Loucy (cell line): ENCODE measurements around the gene FAM185A.
A peak's percentile ranks its signal among the peaks of the same experiment; 100 is the strongest.
"Not testable (repeated sequence)": the region's sequence is repeated elsewhere in the genome, so short reads cannot be mapped to it uniquely, and the experiment has no call there.

Experiments
- H2AFZ ChIP-seq: fragments of 200-600 bp; sonication (generic); 2 replicates; pipeline ENCODE4 v1.6.0; 2016; ENCODE audit warnings: antibody characterized with exemption, mild to moderate bottlenecking, low read length, moderate library complexity
- H3F3A ChIP-seq: fragments of 200-600 bp; 2 replicates; pipeline ENCODE4 v1.6.0; 2016; ENCODE audit warnings: antibody characterized with exemption, low read depth, mild to moderate bottlenecking
- H3K27me3 ChIP-seq: fragments of 200-600 bp; sonication (generic); 2 replicates; pipeline ENCODE4 v1.6.1; 2014; ENCODE audit warnings: low read length, mild to moderate bottlenecking; ENCODE audit not compliant: insufficient read depth, poor library complexity, severe bottlenecking
- H3K36me3 ChIP-seq: fragments of 200-600 bp; sonication (generic); 2 replicates; pipeline ENCODE4 v1.6.1; 2016; ENCODE audit warnings: low read length; ENCODE audit not compliant: insufficient read depth
- H3K4me1 ChIP-seq: fragments of 200-600 bp; sonication (generic); 2 replicates; pipeline ENCODE4 v1.5.1; 2014; ENCODE audit warnings: low read length, mild to moderate bottlenecking; ENCODE audit not compliant: insufficient read depth, poor library complexity, severe bottlenecking
- H3K4me2 ChIP-seq: fragments of 200-600 bp; sonication (generic); 2 replicates; pipeline ENCODE4 v1.6.0; 2014; ENCODE audit warnings: antibody characterized with exemption, low read length, low read depth, mild to moderate bottlenecking; ENCODE audit not compliant: poor library complexity, severe bottlenecking
- H3K4me3 ChIP-seq: fragments of 200-600 bp; sonication (generic); 2 replicates; pipeline ENCODE4 v1.5.1; 2014; ENCODE audit warnings: low read length, mild to moderate bottlenecking, mixed read lengths; ENCODE audit not compliant: poor library complexity, severe bottlenecking
- H3K79me2 ChIP-seq: fragments of 200-600 bp; sonication (generic); 2 replicates; pipeline ENCODE4 v1.6.1; 2014; ENCODE audit warnings: low read length; ENCODE audit not compliant: insufficient read depth
- H3K9ac ChIP-seq: fragments of 200-600 bp; sonication (generic); 2 replicates; pipeline ENCODE4 v1.6.0; 2014; ENCODE audit warnings: mild to moderate bottlenecking, low read depth, low read length, moderate library complexity; ENCODE audit not compliant: poor library complexity, severe bottlenecking
- H3K9me2 ChIP-seq: fragments of 200-600 bp; sonication (generic); replicated peaks from 2 replicates; pipeline ENCODE4 v1.6.1; 2016; ENCODE audit warnings: low read depth, low read length, mixed read lengths
- H3K9me3 ChIP-seq: fragments of 200-600 bp; sonication (generic); 2 replicates; pipeline ENCODE4 v1.6.1; 2014; ENCODE audit warnings: mild to moderate bottlenecking, antibody characterized with exemption, low read length, low read depth; ENCODE audit not compliant: insufficient read depth
- H4K20me1 ChIP-seq: fragments of 200-600 bp; sonication (generic); 2 replicates; pipeline ENCODE4 v1.6.0; 2014; ENCODE audit warnings: antibody characterized with exemption, low read length, mild to moderate bottlenecking; ENCODE audit not compliant: insufficient read depth, poor library complexity, severe bottlenecking
- TF ChIP-seq, protein P1 (sequence below): fragments of 200-600 bp; sonication (generic); conservative IDR thresholded peaks from 2 replicates; pipeline ENCODE4 v1.5.1; 2014; ENCODE audit warnings: mild to moderate bottlenecking, antibody characterized with exemption, low read length

Gene FAM185A

DNA sequence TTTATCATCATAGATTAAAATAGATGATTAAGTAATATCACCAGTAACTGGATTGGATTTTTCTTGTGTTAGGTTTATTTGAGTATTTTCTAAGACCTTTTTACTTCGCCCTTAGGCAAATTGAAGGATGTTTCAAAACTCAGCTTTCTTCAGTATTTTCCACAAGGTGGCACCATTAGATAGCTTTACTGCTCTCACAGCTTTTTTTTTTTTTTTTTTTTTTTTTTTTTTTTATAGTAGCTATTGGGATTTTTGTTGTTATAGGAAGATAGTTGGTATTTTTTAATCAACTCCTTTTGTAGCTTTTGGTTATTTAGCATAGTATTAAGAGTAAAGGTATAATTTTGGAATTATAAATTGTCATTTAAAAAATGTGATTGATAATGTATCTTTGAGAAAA lies 9.4 kb downstream of the FAM185A start:
- H3K9ac ChIP-seq, H4K20me1 ChIP-seq, H3K4me2 ChIP-seq, H3F3A ChIP-seq, H3K4me3 ChIP-seq, H3K79me2 ChIP-seq, H3K9me2 ChIP-seq, H3K36me3 ChIP-seq, H2AFZ ChIP-seq, H3K27me3 ChIP-seq, H3K9me3 ChIP-seq, H3K4me1 ChIP-seq: not testable (repeated sequence)
- TF ChIP-seq, protein P1, sequence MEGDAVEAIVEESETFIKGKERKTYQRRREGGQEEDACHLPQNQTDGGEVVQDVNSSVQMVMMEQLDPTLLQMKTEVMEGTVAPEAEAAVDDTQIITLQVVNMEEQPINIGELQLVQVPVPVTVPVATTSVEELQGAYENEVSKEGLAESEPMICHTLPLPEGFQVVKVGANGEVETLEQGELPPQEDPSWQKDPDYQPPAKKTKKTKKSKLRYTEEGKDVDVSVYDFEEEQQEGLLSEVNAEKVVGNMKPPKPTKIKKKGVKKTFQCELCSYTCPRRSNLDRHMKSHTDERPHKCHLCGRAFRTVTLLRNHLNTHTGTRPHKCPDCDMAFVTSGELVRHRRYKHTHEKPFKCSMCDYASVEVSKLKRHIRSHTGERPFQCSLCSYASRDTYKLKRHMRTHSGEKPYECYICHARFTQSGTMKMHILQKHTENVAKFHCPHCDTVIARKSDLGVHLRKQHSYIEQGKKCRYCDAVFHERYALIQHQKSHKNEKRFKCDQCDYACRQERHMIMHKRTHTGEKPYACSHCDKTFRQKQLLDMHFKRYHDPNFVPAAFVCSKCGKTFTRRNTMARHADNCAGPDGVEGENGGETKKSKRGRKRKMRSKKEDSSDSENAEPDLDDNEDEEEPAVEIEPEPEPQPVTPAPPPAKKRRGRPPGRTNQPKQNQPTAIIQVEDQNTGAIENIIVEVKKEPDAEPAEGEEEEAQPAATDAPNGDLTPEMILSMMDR: peak; percentile 34

DNA sequence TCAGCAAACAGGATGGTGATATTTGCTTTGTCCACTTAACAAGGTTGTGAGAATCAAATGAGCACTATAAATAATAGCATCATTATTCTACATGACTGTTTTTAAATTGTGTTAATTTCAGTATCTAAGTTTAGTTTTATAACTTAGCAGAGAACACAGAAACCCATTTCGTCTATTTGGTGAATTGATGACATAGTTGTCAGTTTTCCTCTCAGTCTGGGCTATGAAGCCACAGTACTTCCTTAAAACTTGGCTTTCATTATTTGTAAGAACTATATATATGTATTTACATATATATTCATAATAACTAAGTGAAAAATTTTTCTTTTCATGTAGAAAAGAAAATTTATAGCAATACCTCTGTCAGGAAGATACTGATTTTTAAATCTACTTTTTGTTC lies 11.1 kb downstream of the FAM185A start:
- not testable (repeated sequence) for H3K9me3 ChIP-seq, H3K36me3 ChIP-seq, H3K9ac ChIP-seq, H3F3A ChIP-seq, H3K4me1 ChIP-seq, H3K27me3 ChIP-seq, H3K4me3 ChIP-seq, H3K79me2 ChIP-seq, H3K4me2 ChIP-seq, H4K20me1 ChIP-seq, H2AFZ ChIP-seq, H3K9me2 ChIP-seq

DNA sequence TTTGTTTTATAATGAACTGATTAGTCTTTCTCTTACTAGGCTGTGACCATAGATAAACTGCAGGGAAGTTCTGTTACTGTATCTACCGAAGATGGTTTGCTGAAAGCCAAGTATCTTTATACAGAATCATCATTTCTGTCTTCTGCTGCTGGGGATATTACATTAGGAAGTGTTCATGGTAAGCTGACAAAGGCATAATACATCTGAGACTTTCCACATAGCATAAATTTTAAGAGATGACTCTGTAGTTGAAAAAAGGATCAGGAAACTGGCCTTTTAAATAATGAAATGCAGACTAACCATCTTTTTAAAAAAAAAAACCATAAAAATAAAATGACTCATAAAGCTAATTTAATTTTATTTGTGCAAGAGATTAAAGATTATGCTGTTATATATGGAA lies 12.4 kb downstream of the FAM185A start:
- not testable (repeated sequence) for H3K79me2 ChIP-seq, H3K9me3 ChIP-seq, H3F3A ChIP-seq, H3K27me3 ChIP-seq, H3K9ac ChIP-seq, H3K4me1 ChIP-seq, H2AFZ ChIP-seq, H4K20me1 ChIP-seq, H3K9me2 ChIP-seq, H3K36me3 ChIP-seq, H3K4me3 ChIP-seq, H3K4me2 ChIP-seq

DNA sequence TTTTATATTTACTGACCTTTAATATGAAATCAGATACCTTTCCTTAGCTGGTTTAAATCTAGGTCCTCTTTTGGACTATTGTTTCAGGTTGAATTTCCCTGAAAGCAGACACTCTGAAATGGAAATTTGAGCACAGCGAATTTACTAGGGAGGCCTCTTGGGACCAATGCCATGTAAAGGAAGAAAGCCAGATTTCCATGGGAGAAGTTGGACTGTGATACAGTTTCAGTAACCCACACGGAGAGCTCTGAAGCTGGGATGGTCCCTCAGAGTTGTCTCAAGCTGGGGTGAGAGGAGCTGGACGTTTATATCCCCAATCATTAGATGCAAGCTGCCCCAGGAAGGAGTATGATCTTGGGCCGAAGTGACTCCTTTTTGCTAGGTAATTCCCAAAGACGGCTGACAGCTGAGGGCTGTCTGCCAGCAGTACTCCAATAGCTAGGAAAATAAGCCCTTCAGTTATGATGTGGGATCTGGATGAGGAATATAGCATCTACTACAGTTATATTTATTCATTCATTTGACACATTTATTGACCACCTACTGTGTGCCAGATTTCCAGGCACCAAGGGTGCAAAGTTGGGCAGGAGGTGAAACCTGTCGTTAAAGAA lies 14.6 kb downstream of the FAM185A start:
- not testable (repeated sequence) for H3K4me1 ChIP-seq, H2AFZ ChIP-seq, H3K79me2 ChIP-seq, H3K4me3 ChIP-seq, H3F3A ChIP-seq, H4K20me1 ChIP-seq, H3K27me3 ChIP-seq, H3K4me2 ChIP-seq, H3K9ac ChIP-seq, H3K9me3 ChIP-seq, H3K9me2 ChIP-seq, H3K36me3 ChIP-seq

DNA sequence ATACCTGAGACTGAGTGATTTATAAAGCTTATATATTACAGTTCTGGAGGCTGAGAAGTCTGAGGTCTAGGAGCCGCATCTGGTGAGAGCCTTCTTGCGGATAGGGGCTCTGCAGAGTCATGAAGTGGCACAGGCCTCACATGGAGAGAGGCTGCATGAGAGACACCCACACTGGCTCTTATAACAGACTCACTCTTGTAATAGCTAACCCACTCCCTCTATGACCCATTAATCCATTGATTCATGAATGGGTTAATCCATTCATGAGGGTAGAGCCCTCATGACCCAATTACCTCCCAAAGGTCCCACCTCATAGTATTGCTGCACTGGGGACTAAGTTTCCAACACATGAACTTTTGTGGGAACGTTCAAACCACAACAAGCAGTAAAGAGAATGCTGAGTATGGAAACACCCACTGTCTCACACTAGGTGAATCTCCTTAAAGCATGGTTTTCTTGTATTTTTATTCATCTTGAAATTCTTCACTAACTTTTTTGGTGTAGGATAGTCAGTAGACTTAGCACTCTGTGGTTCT lies 20.9 kb downstream of the FAM185A start:
- H3K4me2 ChIP-seq, H3K4me3 ChIP-seq, H3K9me2 ChIP-seq, H3F3A ChIP-seq, H3K9ac ChIP-seq, H2AFZ ChIP-seq, H3K36me3 ChIP-seq, H3K79me2 ChIP-seq, H3K9me3 ChIP-seq, H4K20me1 ChIP-seq, H3K4me1 ChIP-seq, H3K27me3 ChIP-seq: not testable (repeated sequence)

DNA sequence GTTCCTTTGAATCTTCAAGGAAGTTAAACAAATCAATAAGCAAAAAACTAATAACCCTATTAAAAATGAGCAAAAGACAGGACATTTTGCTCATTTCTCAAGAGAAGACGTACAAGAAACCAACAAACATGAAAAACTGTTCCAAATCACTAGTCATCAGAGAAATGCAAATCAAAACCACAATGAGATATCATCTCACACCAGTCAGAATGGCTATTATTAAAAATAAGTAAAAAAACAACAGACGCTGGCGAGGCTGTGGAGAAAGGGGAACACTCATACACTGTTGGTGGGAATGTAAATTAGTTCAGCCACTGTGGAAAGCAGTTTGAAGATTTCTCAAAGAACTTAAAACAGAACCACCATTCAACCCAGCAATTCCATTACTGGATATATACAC lies 21.7 kb downstream of the FAM185A start:
- H3F3A ChIP-seq, H3K79me2 ChIP-seq, H3K27me3 ChIP-seq, H4K20me1 ChIP-seq, H3K36me3 ChIP-seq, H3K9ac ChIP-seq, H3K4me2 ChIP-seq, H3K4me1 ChIP-seq, H3K4me3 ChIP-seq, H3K9me2 ChIP-seq, H2AFZ ChIP-seq, H3K9me3 ChIP-seq: not testable (repeated sequence)

DNA sequence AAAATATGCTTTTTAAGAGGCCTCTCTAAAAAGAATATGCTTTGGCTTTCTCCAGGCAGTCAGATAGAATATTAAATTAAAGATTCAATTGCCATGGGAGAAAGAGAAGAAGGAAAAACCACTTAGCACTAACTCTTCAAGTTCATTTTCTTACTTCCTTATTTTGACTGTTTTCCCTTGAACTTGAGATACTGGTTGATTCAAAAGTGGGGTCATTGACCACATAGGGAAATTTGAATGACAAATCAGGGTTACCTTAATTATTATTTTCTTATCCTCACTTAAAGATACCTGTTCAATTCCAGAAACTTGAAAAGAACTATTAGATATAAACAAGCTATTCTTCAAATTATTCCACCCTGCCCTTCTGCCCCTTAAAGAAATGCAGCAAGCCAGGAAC lies 27.4 kb downstream of the FAM185A start:
- not testable (repeated sequence) for H3K9ac ChIP-seq, H4K20me1 ChIP-seq, H3K9me2 ChIP-seq, H3K79me2 ChIP-seq, H3K9me3 ChIP-seq, H3K4me2 ChIP-seq, H3K27me3 ChIP-seq, H3K36me3 ChIP-seq, H3F3A ChIP-seq, H3K4me3 ChIP-seq, H3K4me1 ChIP-seq, H2AFZ ChIP-seq
